ENCODE measurements around the gene LRP1B.

LRP1B gene

DNA sequence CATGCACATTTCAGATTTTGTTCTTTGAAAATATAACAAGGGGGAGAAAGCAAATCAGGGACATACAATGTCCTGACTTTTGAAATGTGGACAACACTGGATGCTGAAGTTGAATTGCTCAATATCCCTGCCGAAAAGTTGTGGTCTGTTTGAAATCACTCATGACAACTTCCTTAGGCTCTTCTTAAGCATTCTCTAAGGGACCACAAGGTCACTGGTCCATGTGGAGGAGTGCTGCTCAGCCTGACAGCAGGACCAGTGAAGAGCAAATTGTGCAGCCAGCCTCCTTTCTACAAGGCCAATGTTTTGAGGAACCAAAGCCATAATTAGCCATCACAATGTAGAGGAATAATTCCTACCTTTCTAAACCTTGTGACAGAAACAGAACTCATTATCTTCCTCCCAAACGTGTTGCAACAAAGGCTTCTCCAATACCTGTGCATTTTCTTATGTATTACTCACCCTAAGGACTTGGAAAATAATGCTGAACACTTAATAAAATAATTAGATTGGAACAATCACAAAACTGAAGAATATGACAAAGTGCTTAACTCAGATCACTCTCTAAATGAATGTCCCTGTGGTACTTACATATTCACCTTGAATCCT, 1873.0 kb downstream of the LRP1B start:
- no peaks in the 10 kb centered on the region for H3K4me1 Mint-ChIP-seq
- no peaks in the 10 kb centered on the region for H3K36me3 Mint-ChIP-seq
- H3K27ac Mint-ChIP-seq, result no peak overlapping the region
- H3K4me3 Mint-ChIP-seq, result no peak overlapping the region
- H3K9me3 Mint-ChIP-seq, result peaks cover 9% of the 10 kb centered on the region
- no peaks in the 10 kb centered on the region for H3K27me3 Mint-ChIP-seq

DNA sequence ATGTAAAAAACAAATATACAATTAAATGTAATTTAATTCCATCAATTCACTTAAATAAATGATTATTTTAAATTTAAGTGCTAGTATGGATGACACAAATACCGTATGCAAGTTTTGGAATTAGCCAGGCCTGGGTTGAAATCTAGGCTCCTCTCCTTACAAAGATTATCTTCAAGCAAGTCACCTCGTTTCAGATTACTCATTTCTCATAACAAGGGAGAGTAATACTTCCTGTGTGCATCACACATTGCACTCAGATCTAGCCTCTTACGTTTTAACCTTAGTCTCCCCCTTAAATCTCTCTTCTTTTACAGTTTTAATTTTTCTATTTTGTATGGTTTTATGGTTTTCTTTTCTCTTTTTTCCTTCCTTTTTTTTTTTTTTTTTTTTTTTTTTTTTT, 1874.7 kb downstream of the LRP1B start:
- Mint-ChIP-seq H3K9me3 (peaks cover 9% of the 10 kb centered on the region), H3K27me3 (no peaks in the 10 kb centered on the region), H3K36me3 (no peaks in the 10 kb centered on the region), H3K27ac (no peak overlapping the region), H3K4me1 (no peaks in the 10 kb centered on the region), H3K4me3 (no peak overlapping the region)

DNA sequence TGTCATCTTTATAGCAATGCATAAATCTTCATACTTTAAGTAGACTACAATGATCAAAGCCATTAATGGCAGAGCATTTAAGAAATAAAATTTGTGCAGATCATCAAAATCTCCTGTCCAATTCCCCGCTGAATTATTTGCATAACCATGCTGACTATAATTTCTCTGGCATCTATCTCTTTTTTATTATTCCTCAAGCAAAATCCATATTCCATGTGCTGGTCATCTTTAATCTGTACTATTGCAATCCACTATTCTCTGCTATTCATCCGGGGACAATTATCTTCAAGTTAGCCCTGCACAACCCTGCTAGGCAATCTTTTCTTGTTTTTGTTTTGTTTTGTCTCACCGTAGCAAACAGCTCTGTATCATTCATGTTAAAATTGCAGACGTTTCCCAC, 1881.0 kb downstream of the LRP1B start:
- Mint-ChIP-seq H3K4me1 (no peaks in the 10 kb centered on the region), H3K27ac (no peak overlapping the region), H3K36me3 (no peaks in the 10 kb centered on the region), H3K27me3 (no peaks in the 10 kb centered on the region), H3K9me3 (no peaks in the 10 kb centered on the region), H3K4me3 (no peak overlapping the region)

DNA sequence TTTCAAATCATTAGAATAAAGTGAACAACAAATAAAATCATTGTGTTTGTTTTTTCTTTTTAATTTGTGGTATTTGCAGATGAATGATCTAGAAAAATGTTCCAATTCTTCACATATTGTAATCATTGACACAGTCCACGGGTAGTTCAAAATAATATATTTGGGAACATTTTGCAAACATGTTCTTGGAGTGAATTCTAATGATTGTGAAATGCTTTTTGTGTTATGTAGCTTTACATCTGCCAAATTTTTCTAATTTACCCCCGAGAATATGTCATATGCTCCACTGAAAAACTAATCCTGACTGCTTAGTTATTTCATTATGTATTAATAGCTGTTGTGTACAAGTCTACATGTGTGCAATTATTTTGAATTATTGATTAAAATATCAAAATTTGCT, 1882.2 kb downstream of the LRP1B start:
- H3K36me3 Mint-ChIP-seq, result no peaks in the 10 kb centered on the region
- H3K9me3 Mint-ChIP-seq, result no peaks in the 10 kb centered on the region
- H3K4me3 Mint-ChIP-seq, result no peak overlapping the region
- H3K27me3 Mint-ChIP-seq, result no peaks in the 10 kb centered on the region
- H3K4me1 Mint-ChIP-seq, result no peaks in the 10 kb centered on the region
- no peak overlapping the region for H3K27ac Mint-ChIP-seq

DNA sequence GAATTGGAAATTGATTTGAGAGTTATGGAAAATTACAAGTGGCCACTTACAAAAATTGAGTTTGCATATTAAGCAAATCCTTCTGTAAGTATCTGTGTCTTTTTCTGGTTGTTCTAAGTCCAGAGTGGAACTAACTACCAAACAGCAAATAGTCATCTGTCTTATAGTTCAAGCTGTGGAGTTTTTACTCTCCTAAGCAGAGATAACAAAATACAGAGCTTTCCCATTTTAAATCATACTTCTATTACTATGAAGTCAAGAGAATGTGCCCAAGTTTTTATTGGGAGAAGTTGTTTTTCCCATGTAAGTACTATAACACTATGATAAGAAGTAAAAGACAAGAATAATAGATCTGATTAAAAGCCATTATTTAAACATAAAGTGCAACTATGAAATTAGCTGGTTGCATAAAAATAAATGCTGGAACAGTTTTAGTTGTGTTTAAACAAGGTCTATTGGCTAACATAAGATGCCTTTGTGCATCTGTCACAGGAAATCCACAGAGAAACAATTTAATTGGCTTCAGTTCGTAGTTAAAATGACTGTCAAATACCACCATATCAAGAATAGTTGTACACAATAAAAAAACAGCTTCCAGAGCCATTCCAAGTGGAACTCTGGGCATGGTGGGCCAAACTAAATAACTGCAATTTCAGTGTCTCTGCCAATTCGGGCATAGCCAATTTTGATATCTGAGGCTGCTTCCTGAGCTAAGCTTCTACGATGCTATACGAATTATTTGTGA, 1883.2 kb downstream of the LRP1B start:
- Mint-ChIP-seq H3K27me3 (no peaks in the 10 kb centered on the region), H3K9me3 (no peaks in the 10 kb centered on the region), H3K36me3 (no peaks in the 10 kb centered on the region), H3K4me3 (no peak overlapping the region), H3K27ac (no peak overlapping the region), H3K4me1 (no peaks in the 10 kb centered on the region)

DNA sequence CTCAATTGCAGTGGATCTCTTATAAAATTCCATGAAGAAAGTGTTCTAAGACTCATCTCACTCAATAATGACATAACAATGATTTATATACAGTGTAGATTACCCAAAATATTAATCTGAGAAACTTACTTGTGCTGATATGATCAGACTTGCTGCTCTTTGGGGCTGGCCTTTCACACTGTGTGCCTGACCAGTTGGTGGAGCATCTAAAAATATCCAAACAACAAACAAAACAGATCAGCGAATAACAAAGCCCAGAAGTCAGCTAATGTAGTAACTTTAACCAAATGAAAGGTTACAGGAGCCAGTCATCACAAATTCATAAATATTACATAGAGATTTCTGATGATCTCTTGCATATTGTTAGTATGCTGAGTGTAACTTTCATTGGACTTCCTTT, 1883.9 kb downstream of the LRP1B start:
- no peaks in the 10 kb centered on the region for H3K4me1 Mint-ChIP-seq
- no peaks in the 10 kb centered on the region for H3K27me3 Mint-ChIP-seq
- no peaks in the 10 kb centered on the region for H3K36me3 Mint-ChIP-seq
- no peak overlapping the region for H3K27ac Mint-ChIP-seq
- no peak overlapping the region for H3K4me3 Mint-ChIP-seq
- H3K9me3 Mint-ChIP-seq, result no peaks in the 10 kb centered on the region

DNA sequence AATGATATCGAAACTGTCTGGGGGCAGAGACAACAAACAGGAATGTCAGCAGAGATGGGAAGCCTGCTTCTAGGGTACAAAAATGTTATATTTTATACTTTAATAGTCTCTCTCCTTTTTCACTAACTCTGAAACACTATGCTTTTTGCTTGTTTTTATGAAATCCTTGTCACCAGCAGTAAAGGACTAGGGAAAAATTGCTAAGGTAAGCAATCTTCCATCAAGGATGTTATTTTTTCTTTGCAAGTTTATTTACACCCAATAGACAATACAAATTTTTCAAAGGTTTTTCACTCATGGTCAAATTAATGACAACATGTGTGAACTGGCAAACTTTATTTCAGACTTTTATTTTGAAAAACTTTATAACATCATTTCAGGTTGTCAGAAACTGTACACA, 1884.8 kb downstream of the LRP1B start:
- Mint-ChIP-seq H3K9me3 (no peaks in the 10 kb centered on the region), H3K27me3 (no peaks in the 10 kb centered on the region), H3K4me3 (no peak overlapping the region), H3K27ac (no peak overlapping the region), H3K36me3 (no peaks in the 10 kb centered on the region), H3K4me1 (no peaks in the 10 kb centered on the region)

DNA sequence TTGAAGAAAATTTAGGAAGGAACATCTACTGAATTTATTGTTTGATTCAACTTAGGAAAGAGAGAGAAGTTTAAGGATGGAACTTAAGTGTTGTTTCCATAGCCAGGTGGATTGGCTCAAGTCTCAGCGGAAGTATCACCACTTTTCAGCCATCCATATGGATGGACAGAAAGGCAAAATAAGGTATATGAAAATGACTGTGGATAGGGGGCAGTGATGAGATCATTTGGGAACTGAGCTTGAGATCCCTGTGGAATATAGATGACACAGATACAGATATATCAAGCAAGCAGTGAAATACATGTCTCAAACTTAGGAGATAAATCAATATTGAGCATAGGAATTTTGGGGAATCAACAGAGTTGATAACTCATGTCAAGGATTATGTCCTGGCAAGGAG, 1887.9 kb downstream of the LRP1B start:
- H3K4me1 Mint-ChIP-seq, result no peaks in the 10 kb centered on the region
- no peaks in the 10 kb centered on the region for H3K36me3 Mint-ChIP-seq
- no peak overlapping the region for H3K27ac Mint-ChIP-seq
- H3K9me3 Mint-ChIP-seq, result peaks cover 5% of the 10 kb centered on the region
- H3K27me3 Mint-ChIP-seq, result no peaks in the 10 kb centered on the region
- H3K4me3 Mint-ChIP-seq, result no peak overlapping the region

DNA sequence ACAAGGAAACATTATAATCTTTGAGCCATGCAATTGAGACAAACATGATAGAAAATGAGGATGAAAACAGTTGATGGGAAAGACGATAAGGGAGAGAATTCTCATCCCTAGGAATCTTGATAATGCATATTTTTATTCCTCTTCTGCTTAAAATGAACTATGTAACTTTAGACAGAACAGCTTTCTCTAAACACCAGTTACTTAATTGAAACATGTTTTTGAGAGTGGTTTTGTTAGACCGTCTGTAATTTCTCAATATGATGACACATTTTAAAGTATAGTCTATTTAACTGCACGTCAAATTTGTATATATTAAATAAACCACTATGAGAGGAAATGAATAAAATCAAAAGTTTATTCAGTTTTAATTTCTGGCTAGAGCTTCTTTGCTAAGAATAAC, 1896.7 kb downstream of the LRP1B start:
- Mint-ChIP-seq H3K36me3 (no peaks in the 10 kb centered on the region), H3K27ac (no peak overlapping the region), H3K4me3 (no peak overlapping the region), H3K4me1 (no peaks in the 10 kb centered on the region), H3K27me3 (no peaks in the 10 kb centered on the region), H3K9me3 (peaks cover 5% of the 10 kb centered on the region)

DNA sequence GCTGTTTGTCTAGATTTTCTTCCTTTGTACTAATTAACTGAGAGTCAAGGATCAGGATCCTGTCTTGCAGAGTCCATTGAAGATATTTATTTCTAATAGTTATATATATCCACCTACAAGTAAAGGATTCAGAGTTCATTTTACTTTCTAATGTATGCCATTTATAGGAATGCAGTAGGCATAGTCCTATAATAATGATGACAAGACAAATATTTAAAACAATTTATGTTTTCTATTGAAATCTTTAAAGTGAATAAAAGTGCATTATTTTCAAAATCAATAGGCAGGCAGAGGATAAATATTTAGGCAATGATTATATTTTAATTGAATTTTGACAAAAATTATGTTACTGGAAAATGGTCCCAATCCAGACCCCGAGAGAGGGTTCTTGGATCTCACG, 1919.9 kb downstream of the LRP1B start:
- Mint-ChIP-seq H3K27me3 (no peaks in the 10 kb centered on the region), H3K4me3 (no peak overlapping the region), H3K4me1 (no peaks in the 10 kb centered on the region), H3K27ac (no peak overlapping the region), H3K9me3 (peaks cover 13% of the 10 kb centered on the region), H3K36me3 (no peaks in the 10 kb centered on the region)

DNA sequence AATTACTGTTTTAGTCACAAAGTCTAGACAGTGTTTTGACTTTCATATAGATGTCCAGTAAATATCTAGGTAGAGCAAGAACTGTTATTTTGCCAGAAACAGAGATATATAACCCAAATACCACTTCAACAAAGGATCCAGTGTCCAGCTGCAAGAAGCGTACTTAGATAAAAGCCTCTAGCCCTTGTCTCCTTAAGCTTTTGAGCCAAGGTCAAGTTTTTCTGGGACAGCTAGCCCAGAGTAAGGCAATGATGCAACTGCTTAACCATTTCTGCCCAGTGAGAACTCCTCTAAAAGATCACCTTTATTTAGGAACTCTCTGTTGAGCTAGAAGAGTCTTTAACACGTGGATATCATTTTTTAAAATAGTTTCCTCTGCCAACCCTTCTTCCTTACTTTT, 1925.7 kb downstream of the LRP1B start:
- H3K4me3 Mint-ChIP-seq, result no peak overlapping the region
- H3K4me1 Mint-ChIP-seq, result no peaks in the 10 kb centered on the region
- H3K36me3 Mint-ChIP-seq, result no peaks in the 10 kb centered on the region
- H3K27me3 Mint-ChIP-seq, result no peaks in the 10 kb centered on the region
- H3K27ac Mint-ChIP-seq, result no peak overlapping the region
- H3K9me3 Mint-ChIP-seq, result peaks cover 7% of the 10 kb centered on the region

DNA sequence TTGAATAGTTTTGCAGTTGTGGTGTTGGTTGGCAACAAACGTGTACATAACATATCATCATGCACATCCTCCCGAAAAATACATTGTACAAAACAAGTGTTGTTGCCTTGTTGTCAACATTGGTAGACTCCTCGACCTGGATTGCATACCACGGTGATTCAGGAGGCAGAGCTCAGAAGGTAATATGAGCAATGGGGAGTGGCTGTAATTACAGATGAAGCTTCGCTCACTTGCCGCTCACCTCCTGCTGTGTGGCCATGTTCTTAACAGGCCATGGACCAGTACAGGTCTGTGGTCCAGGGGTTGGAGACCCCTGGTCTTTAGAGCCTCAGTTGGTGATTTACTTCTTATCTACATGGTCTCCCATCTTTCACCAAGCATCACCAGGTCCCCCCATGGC, 1927.5 kb downstream of the LRP1B start:
- Mint-ChIP-seq H3K27me3 (no peaks in the 10 kb centered on the region), H3K27ac (no peak overlapping the region), H3K4me1 (no peaks in the 10 kb centered on the region), H3K36me3 (no peaks in the 10 kb centered on the region), H3K9me3 (peaks cover 7% of the 10 kb centered on the region), H3K4me3 (no peak overlapping the region)

DNA sequence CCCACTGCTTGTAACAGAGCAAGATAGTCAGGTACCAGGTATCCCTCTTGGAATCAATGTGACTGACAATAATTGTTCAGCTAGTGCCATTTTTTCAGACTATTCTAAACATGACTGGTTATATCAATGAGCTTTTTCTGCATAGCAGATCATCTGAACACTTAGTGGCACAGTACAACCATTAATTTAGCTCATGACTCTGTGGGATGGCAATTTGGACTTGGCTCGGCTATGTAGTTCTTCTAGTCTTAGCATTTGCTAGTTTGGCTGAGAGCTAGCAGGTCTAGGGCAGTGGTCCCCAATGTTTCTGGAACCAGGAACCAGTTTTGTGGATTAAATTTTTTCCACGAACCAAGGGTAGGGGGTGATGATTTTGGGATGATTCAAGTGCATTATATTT, 1929.2 kb downstream of the LRP1B start:
- Mint-ChIP-seq H3K4me3 (no peak overlapping the region), H3K9me3 (peaks cover 7% of the 10 kb centered on the region), H3K27ac (no peak overlapping the region), H3K36me3 (no peaks in the 10 kb centered on the region), H3K4me1 (no peaks in the 10 kb centered on the region), H3K27me3 (no peaks in the 10 kb centered on the region)

DNA sequence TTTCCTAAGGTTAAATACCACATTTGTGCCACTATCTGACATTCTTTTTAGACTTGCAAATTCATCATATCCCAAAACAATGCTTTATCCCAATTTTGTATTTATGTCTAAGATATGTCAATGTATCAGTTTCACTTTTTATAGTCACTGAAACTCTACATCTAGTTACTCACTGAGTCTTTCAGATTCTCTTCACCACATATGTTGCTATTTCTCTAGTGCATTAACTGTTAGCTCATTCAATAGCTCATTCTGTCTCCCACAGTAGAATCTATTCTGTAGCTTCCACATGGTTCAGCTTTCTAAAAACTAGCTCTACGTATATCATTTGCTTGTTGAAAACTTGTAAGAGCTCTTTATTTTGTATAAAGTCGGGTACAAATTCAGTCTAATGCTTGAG, 1930.1 kb downstream of the LRP1B start:
- H3K9me3 Mint-ChIP-seq, result peaks cover 7% of the 10 kb centered on the region
- no peaks in the 10 kb centered on the region for H3K27me3 Mint-ChIP-seq
- H3K4me3 Mint-ChIP-seq, result no peak overlapping the region
- no peaks in the 10 kb centered on the region for H3K4me1 Mint-ChIP-seq
- H3K36me3 Mint-ChIP-seq, result no peaks in the 10 kb centered on the region
- no peak overlapping the region for H3K27ac Mint-ChIP-seq

DNA sequence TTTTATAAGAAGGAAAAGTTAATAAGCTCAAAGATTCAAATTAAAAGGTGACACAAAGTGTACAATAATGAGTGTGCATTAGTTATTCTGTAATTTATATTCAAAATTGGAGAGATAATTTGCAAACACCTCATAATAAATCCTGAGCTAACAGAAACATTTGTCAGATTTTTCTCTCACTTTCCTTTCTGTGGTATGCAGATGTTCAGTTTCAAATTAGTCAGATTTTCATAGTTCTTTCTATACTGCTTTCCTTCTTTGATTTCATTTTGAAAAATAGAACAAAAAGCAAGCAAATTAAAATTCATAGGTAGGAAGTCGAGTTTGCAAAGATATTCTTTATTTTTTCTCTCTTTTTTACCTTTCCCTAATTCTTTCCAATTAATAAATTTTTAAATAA, 1930.5 kb downstream of the LRP1B start:
- no peaks in the 10 kb centered on the region for H3K27me3 Mint-ChIP-seq
- H3K27ac Mint-ChIP-seq, result no peak overlapping the region
- H3K4me1 Mint-ChIP-seq, result no peaks in the 10 kb centered on the region
- no peak overlapping the region for H3K4me3 Mint-ChIP-seq
- H3K9me3 Mint-ChIP-seq, result peaks cover 7% of the 10 kb centered on the region
- no peaks in the 10 kb centered on the region for H3K36me3 Mint-ChIP-seq

DNA sequence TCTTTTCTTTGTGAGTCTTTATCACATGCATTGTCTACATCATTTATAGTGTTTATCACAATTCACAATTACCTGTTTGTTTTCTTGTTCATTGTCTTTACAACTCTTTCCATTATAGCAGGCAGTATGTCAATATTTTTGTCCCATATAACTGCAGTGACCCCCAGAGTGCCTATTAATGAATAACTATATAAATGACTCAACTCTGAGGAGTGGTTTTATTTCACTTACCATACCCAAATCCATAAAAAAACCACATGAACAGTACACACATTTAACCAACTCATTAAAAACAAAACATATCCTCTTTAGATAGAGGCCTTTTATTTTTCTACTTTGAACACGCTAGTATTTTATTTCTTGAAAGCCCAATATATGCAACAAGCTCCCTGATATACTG, 1931.5 kb downstream of the LRP1B start:
- Mint-ChIP-seq H3K27ac (no peak overlapping the region), H3K9me3 (peaks cover 7% of the 10 kb centered on the region), H3K4me3 (no peak overlapping the region), H3K27me3 (no peaks in the 10 kb centered on the region), H3K4me1 (no peaks in the 10 kb centered on the region), H3K36me3 (no peaks in the 10 kb centered on the region)

DNA sequence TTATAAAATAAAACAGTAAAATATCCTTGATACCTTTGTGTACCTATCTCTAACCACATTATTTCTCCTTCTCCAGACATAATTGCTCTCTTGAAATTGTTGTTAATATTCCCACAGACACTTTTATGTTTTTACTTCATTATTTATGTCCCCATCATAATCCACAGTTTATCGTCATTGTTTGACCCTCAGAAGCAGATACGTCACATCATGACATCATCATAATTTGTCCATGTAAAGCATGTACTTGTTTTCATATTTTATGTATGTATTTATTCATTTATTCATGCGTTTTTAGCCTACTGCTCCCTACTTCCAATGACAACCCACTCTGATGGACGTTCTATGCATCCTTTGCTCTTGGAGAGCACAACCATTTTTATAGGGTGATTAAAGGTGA, 1943.7 kb downstream of the LRP1B start:
- H3K27ac Mint-ChIP-seq, result no peak overlapping the region
- no peaks in the 10 kb centered on the region for H3K9me3 Mint-ChIP-seq
- no peaks in the 10 kb centered on the region for H3K4me1 Mint-ChIP-seq
- no peak overlapping the region for H3K4me3 Mint-ChIP-seq
- H3K27me3 Mint-ChIP-seq, result no peaks in the 10 kb centered on the region
- H3K36me3 Mint-ChIP-seq, result no peaks in the 10 kb centered on the region
